Neural crest cell (in vitro differentiated cells): Measurements from ENCODE around the gene IGF2BP3. TPM values are rescaled to one million over a fixed set of nuclear protein-coding genes. Genes with fewer than 3 reads are reported as not detected.

Experiments used
- DNase-seq: peaks from one replicate; pipeline ENCODE4 v3.0.0; 2021; ENCODE audit warnings: low read depth, mixed read lengths, low spot score
- H3K27ac Mint-ChIP-seq: one replicate; pipeline ENCODE4 v1.8.0; 2021; ENCODE audit warnings: mild to moderate bottlenecking, mixed read lengths; ENCODE audit not compliant: unreplicated experiment
- H3K27me3 Mint-ChIP-seq: 2 replicates; pipeline ENCODE4 v1.8.0; 2021; ENCODE audit warnings: low read depth, mild to moderate bottlenecking, mixed read lengths
- H3K36me3 Mint-ChIP-seq: 2 replicates; pipeline ENCODE4 v1.8.0; 2021; ENCODE audit warnings: low read depth, mild to moderate bottlenecking, mixed read lengths
- H3K4me1 Mint-ChIP-seq: 2 replicates; pipeline ENCODE4 v1.8.0; 2021; ENCODE audit warnings: mixed read lengths
- H3K4me3 Mint-ChIP-seq: one replicate; pipeline ENCODE4 v1.8.0; 2021; ENCODE audit warnings: mild to moderate bottlenecking, mixed read lengths
- H3K9me3 Mint-ChIP-seq: 2 replicates; pipeline ENCODE4 v1.8.0; 2021; ENCODE audit warnings: mixed read lengths
- CTCF ChIP-seq: fragments of 200-600 bp; sonication (generic); conservative IDR thresholded peaks from 2 replicates; pipeline ENCODE4 v1.5.0; 2021; ENCODE audit warnings: antibody characterized with exemption, mild to moderate bottlenecking
- total RNA-seq: library from RNA; stranded (reverse); gene quantifications from 2 replicates; pipeline ENCODE4 v1.2.1, GENCODE V29; 2021

The IGF2BP3 gene
- total RNA-seq, 1 donor from 2014 or later, result 117 TPM

GRCh38 chr7:23467291-23467805 lies 2.9 kb downstream of the IGF2BP3 start:
- peaks cover 9% of the 10 kb centered on the region for H3K36me3 Mint-ChIP-seq
- TF ChIP-seq CTCF, result no peak
- DNase-seq, result no peak
- H3K9me3 Mint-ChIP-seq, result no peaks in the 10 kb centered on the region
- peaks cover 49% of the 10 kb centered on the region for H3K4me1 Mint-ChIP-seq
- peak overlapping the region; percentile 99 for H3K4me3 Mint-ChIP-seq
- peak overlapping the region; percentile 96 for H3K27ac Mint-ChIP-seq
- peaks cover 7% of the 10 kb centered on the region for H3K27me3 Mint-ChIP-seq

DNA sequence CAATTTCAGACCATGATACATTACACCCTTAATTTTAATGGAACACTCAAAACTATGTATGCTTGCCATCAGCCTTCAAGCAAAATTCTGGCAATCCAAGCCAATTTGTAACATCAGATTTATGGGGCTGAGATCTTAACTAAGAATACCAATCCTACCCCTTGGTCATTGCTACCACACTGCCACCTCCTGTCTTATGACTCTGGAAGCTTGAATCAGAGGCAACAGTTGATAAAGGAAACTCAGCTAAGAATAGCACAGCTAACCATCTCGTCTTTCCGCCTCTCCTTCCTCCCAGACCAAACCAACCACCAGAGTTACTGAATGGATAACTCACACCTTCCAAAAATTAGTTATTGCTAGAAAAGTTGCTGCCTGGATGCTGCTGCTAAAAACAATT lies 7.4 kb downstream of the IGF2BP3 start:
- Mint-ChIP-seq H3K4me3 (peak overlapping the region; percentile 2), H3K27ac (no peak overlapping the region), H3K27me3 (no peaks in the 10 kb centered on the region), H3K9me3 (no peaks in the 10 kb centered on the region), H3K4me1 (peaks cover 61% of the 10 kb centered on the region), H3K36me3 (peaks cover 25% of the 10 kb centered on the region)
- no peak for TF ChIP-seq CTCF
- no peak for DNase-seq

DNA sequence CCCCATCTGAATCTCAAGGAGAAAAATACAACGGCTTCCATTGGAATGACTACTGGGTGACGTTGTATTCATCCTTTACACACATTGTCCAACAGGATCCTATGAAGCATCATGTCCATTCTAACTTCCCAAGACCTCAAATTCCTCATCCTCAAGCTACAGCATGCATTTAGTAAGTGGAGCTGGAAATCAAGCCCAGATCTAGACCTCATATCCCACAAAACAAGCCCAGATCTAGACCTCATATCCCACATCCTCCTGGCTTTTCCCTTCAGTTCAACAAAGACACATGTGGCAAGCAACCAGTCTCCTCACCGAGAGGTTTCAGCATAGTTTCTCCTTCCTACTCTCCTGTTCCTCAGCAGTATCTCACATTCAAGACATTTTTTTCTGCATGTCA lies 12.2 kb downstream of the IGF2BP3 start:
- H3K27me3 Mint-ChIP-seq, result no peaks in the 10 kb centered on the region
- no peak for TF ChIP-seq CTCF
- H3K4me3 Mint-ChIP-seq, result no peak overlapping the region
- peaks cover 51% of the 10 kb centered on the region for H3K4me1 Mint-ChIP-seq
- no peak overlapping the region for H3K27ac Mint-ChIP-seq
- no peaks in the 10 kb centered on the region for H3K9me3 Mint-ChIP-seq
- DNase-seq, result no peak
- H3K36me3 Mint-ChIP-seq, result peaks cover 25% of the 10 kb centered on the region

DNA sequence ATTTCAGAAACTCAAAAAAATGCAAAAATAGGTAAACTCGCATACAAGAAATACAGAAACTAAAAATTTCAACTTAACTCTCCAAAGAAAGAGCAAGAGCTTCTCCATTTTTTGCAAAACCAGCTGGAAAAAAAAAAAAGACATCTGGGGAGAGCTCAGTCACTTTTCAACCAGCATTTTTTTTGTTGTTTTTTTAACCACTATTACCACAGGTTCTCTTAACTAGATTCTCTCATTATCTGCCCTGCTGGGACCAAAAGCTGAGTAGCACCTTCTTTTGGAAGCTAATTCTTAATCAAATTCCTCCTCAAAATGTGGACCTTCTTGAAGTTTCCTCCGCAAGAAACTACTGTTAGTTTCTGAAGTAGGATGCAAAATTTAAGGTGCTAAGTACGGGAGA lies 14.2 kb downstream of the IGF2BP3 start:
- H3K9me3 Mint-ChIP-seq, result no peaks in the 10 kb centered on the region
- TF ChIP-seq CTCF, result no peak
- no peak overlapping the region for H3K4me3 Mint-ChIP-seq
- peaks cover 38% of the 10 kb centered on the region for H3K4me1 Mint-ChIP-seq
- H3K27ac Mint-ChIP-seq, result no peak overlapping the region
- H3K36me3 Mint-ChIP-seq, result peaks cover 16% of the 10 kb centered on the region
- no peak for DNase-seq
- no peaks in the 10 kb centered on the region for H3K27me3 Mint-ChIP-seq

GRCh38 chr7:23454881-23455526 lies 15.3 kb downstream of the IGF2BP3 start:
- Mint-ChIP-seq H3K27ac (no peak overlapping the region), H3K36me3 (peaks cover 14% of the 10 kb centered on the region)

More at GRCh38 chr7:23454881-23455526, 15.3 kb downstream of the IGF2BP3 start:
- Mint-ChIP-seq H3K9me3 (no peaks in the 10 kb centered on the region), H3K4me3 (no peak overlapping the region), H3K27me3 (no peaks in the 10 kb centered on the region), H3K4me1 (peaks cover 42% of the 10 kb centered on the region)
- no peak for DNase-seq
- no peak for TF ChIP-seq CTCF
